Subcutaneous abdominal adipose tissue (tissue), 5 donors: Measurements from ENCODE around the gene PKP3.
A peak's percentile ranks its signal among the peaks of the same experiment; 100 is the strongest.

ENCODE experiments used
- H3K27ac ChIP-seq: one replicate; pipeline ENCODE4 v1.7.0; 2013; ENCODE audit warnings: low read depth, mild to moderate bottlenecking, inconsistent platforms, low read length, moderate library complexity
- H3K27me3 ChIP-seq, 5 donors: one replicate each; pipeline ENCODE4 v1.7.0; 2013; ENCODE audit warnings: low read length in 5 of 5, inconsistent platforms in 1 of 5; ENCODE audit not compliant: control insufficient read depth in 5 of 5, insufficient read depth in 4 of 5
- H3K36me3 ChIP-seq, 5 donors: one replicate each; pipeline ENCODE4 v1.7.0; 2013; ENCODE audit warnings: low read length in 5 of 5; ENCODE audit not compliant: control insufficient read depth in 5 of 5, insufficient read depth in 5 of 5
- H3K4me1 ChIP-seq, 5 donors: one replicate each; pipeline ENCODE4 v1.7.0; 2013; ENCODE audit warnings: low read length in 5 of 5, mild to moderate bottlenecking in 3 of 5, moderate library complexity in 1 of 5; ENCODE audit not compliant: control insufficient read depth in 5 of 5, insufficient read depth in 5 of 5
- H3K4me3 ChIP-seq, 5 donors: one replicate each; pipeline ENCODE4 v1.7.0; 2013; ENCODE audit warnings: low read length in 5 of 5, low read depth in 1 of 5
- H3K9ac ChIP-seq, 5 donors: one replicate each; pipeline ENCODE4 v1.7.0; 2013; ENCODE audit warnings: low read length in 5 of 5, mild to moderate bottlenecking in 4 of 5, moderate library complexity in 3 of 5
- H3K9me3 ChIP-seq, 5 donors: one replicate each; pipeline ENCODE4 v1.7.0; 2013; ENCODE audit warnings: low read length in 5 of 5; ENCODE audit not compliant: control insufficient read depth in 5 of 5
- donor health status: healthy.
- donor health status: healthy.
- donor health status: healthy.
- donor health status: healthy.
- donor health status: healthy.

PKP3 gene

DNA sequence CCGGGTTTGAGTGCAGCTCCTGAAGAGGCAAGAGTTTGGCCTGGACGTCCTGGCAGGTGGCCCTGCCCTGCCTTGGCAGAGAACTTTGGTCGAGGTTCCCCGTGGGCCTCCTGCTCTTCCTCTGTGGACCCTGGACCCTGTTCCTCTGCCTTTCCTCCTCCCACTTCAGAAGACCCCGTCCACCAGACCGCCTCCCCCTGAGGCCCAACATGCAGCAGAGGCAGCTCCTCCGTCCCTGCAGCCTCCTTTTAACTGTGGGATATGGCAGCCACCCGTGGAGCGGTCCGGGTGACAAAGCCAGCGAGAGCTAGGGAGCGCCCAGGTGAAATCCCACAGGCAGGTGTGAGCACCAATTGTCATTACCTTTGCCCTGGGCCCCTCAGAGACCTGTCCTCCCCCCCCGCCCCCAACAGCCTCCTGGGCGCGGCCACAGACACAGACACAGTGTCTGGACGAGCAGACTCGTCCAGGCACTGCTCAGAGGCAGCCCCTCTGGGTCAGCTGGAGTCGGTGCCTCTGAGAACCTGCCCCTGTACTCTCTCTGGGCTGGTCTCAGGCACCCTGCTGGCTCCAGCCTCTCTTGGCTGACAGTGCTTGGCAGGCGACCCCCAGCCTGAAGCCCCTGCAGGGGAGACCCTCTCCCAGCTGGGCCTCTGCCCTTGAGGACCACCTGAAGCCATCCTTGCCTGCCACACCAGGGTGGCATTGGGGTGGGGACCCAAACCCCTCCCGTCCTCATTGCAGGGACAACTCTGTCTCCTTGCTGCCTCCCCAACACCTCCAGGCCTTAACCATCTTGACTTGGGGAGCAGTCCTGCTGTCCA is 52.0 kb downstream of the PKP3 start:
- Histone ChIP-seq H3K4me1 (peaks cover 4 to 47% (median 34%) of the 10 kb centered on the region in 5 donors), H3K9ac (no peak overlapping the region), H3K27me3 (peaks cover 9 to 13% (median 9%) of the 10 kb centered on the region in 5 donors), H3K36me3 (no peaks in the 10 kb centered on the region), H3K4me3 (no peak overlapping the region), H3K27ac (no peak overlapping the region), H3K9me3 (no peaks in the 10 kb centered on the region)

DNA sequence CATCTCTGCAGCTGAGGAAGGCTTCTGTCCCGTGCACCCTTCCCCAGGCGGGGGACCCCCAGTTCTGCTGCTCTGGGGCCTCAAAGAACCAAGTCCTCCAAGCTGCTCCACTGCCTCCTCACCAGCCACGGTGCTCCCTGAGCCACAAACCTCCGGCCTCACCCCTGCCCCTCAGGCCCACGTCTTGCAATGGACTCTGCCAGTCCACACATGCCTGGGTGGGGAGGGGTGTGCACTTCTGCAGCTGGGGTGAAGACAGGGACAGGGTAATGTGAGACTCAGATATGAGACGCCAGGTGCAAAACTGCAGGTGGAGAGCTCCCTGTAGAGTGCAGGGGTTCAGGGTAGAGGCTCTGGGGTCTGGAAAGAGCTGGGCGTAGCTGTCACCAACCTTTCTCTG is 52.9 kb downstream of the PKP3 start:
- Histone ChIP-seq H3K27me3 (peaks cover 2 to 7% (median 2%) of the 10 kb centered on the region in 5 donors), H3K4me1 (peaks cover 5 to 56% (median 44%) of the 10 kb centered on the region in 5 donors), H3K4me3 (no peak overlapping the region), H3K9ac (no peak overlapping the region), H3K9me3 (no peaks in the 10 kb centered on the region), H3K36me3 (peaks cover 0 to under 1% (median 0%) of the 10 kb centered on the region in 5 donors), H3K27ac (no peak overlapping the region)

DNA sequence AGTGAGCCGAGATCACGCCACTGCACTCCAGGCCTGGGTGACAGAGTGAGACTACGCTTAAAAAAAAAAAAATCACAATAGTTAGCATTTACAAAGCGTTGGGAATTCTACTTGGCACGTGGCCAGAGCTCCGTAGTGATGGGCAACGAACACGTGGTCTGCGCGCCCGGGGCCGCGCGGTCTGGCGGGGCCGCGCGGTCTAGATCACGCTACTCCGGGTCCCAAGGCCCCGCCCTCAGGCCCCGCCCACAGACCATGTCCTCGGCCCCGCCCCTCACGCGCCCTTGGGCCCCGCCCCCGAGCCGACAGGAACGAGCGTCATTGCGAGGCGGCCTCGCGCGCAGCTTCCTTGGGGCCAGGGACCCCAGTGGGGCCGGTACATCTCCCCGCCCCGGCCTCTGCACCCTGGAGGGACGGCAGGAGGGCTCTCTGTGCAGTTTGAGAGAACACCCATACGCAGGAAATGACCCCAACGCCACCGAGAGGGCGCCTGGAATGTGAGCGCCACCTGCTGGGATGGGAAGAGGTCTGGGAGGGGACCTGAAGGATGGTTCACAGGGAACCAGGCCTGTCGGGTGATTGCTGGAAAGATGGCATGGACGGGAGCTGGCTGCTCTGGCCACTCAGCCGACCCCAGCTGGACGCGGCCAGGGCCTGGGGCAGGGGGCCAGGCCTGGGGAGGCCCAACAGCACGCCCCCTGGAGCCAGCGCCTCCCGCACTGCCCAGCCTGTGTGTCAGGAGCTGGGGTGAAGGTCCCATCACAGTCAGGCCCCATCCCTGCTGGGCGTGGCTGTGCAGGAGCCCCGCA is 54.1 kb downstream of the PKP3 start:
- Histone ChIP-seq H3K27me3 (no peaks in the 10 kb centered on the region), H3K27ac (peak overlapping the region; percentile 76), H3K36me3 (peaks cover 0 to 11% (median 5%) of the 10 kb centered on the region in 5 donors), H3K9me3 (no peaks in the 10 kb centered on the region), H3K9ac (peak overlapping the region; percentile 4 to 85 (median 57)), H3K4me1 (peaks cover 5 to 51% (median 39%) of the 10 kb centered on the region in 5 donors), H3K4me3 (peak overlapping the region; percentile 54 to 80 (median 79))

DNA sequence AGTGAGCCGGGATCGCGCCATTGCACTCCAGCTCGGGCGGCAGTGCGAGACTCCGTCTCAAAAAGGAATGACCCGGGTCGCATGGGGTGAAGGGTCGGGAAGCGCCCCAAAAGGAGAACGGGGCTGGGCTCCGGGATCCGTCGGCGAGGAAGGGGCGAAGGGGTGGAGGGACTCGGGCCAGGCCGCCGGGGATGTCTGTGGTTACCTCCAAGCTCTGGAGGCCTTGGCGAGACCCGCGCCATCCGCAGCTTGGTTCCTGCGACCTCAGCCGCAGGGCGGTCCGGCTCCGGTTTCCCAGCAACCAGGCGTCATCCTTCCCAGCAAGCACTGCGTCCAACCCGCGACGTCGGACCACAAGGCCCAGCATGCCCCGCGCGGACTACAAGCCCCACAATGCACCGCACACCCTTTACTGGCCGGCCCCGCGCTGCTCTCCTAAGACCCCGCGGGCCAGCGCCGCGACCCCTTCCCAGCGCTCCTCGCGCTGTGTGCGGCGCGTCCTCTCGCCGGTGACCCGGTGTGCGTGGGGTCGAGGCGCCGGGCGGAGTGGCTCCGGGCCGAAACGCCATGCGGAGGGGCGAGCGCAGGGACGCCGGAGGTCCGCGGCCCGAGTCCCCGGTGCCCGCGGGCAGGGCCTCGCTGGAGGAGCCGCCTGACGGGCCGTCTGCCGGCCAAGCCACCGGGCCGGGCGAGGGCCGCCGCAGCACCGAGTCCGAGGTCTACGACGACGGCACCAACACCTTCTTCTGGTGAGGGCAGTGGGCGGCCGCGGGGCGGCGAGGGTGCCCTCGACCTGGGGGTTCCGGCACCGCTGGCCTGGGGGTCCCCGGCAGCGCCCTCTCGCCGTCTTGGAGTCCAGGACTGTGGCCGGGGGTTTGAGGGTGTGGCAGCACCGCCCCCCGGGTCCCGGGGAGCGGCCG is 56.1 kb downstream of the PKP3 start, which contains the start of gene PTDSS2:
Gene PTDSS2 (plus strand): TSS at position 391 of the 920 bp plus-strand sequence. CDS start 177 bp downstream, at position 568.
- H3K4me3 ChIP-seq, result peak within 1 kb of the TSS; percentile 71 to 88 (median 85)
- H3K4me1 ChIP-seq, result peaks cover 2 to 40% (median 32%) of the 10 kb centered on the region in 5 donors
- H3K9ac ChIP-seq, result peak within 1 kb of the TSS in 4 of 5 donors; percentile 82 to 88 (median 86)
- H3K27me3 ChIP-seq, result no peaks in the 10 kb centered on the region
- H3K36me3 ChIP-seq, result peaks cover 0 to 29% (median 17%) of the 10 kb centered on the region in 5 donors
- H3K9me3 ChIP-seq, result no peaks in the 10 kb centered on the region
- H3K27ac ChIP-seq, result peak within 1 kb of the TSS; percentile 76

DNA sequence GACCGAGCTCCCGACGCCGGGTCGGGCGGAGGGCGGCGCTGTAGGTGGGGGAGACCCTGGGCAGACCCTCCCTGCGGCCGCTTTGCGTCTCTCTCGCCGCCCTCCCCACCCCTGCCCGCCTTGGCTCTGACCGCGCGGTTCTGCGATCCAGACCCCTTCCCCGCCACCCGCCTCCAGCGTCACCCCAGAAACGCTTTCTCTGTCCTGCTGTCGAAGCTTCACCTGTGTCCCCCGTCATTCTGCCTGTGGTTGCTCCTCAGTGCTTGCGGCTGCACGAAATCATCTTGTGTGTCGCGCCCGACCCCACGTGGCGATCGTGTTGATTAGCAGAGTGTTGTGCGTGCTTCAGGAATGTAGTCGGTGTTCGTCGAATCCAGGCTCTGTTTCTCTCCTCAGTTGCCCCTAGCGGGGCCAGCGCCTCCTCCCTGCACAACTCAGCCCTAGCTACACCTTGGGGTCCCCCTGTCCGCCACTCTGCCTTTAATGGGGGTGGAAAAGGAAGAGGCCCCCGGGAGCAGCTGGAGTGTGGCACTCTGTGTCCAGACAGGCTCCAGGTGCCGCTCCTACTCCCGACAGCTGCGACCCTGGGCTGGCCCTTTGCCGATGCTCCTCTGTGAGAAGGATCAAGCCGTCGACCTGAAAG is 56.9 kb downstream of the PKP3 start:
- H3K4me1 ChIP-seq, result peaks cover 2 to 40% (median 32%) of the 10 kb centered on the region in 5 donors
- no peaks in the 10 kb centered on the region for H3K27me3 ChIP-seq
- peak overlapping the region; percentile 71 to 88 (median 85) for H3K4me3 ChIP-seq
- H3K9me3 ChIP-seq, result no peaks in the 10 kb centered on the region
- peaks cover 0 to 37% (median 17%) of the 10 kb centered on the region in 5 donors for H3K36me3 ChIP-seq
- peak overlapping the region in 4 of 5 donors; percentile 82 to 88 (median 86) for H3K9ac ChIP-seq
- peak overlapping the region; percentile 60 for H3K27ac ChIP-seq

DNA sequence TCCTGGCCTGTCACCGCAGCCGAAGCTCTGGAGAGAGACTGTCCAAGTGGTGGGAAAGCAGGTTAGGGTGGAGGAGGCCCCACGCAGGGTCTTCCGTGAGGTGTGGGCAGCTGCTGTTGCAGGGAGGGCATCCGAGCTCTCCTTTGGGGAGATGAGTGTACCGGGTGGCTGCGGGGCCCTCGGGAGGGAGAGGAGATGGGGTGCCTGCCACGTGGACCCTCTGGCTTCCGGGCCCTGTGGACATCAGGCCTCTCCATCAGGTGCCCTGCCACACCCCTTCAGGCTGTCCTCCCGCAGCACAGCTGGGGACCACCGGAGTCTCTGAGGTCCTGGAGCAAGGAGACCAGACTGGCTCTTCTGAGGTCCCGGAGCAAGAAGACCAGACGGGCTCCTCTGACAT is 57.7 kb downstream of the PKP3 start:
- Histone ChIP-seq H3K4me3 (peak overlapping the region in 3 of 5 donors; percentile 85 to 88 (median 85)), H3K4me1 (peaks cover 2 to 40% (median 32%) of the 10 kb centered on the region in 5 donors), H3K9ac (peak overlapping the region in 3 of 5 donors; percentile 82 to 87 (median 84)), H3K27me3 (no peaks in the 10 kb centered on the region), H3K9me3 (no peaks in the 10 kb centered on the region), H3K27ac (no peak overlapping the region), H3K36me3 (peaks cover 0 to 37% (median 17%) of the 10 kb centered on the region in 5 donors)

DNA sequence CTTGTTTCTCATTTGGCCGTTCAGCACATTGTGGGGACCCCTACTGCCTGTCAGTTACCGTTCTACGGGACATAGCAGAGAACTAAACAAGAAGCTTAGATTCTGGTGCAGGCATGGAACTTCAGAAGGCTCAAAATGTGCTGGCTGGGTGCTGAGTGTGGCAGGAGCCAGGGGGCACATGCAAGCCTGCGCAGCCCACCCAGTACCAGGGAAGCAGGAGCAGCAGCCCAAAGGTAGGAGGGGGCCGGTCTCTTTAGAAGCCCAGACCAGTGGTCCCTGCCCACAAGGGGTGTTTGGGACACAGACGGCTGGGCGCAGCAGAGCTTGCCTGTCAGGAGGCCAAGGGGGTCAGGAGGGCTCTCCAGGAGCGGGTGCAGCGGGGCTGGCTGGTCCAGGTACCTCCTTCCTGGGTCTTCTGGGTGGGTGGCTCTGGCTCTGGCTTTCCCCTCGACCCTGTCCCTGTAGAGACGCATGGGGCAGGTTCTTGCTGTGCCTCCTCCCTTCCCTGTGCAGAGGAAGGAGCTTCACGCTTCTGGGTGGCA is 58.3 kb downstream of the PKP3 start:
- Histone ChIP-seq H3K9ac (no peak overlapping the region), H3K27me3 (no peaks in the 10 kb centered on the region), H3K4me1 (peaks cover 2 to 40% (median 32%) of the 10 kb centered on the region in 5 donors), H3K36me3 (peaks cover 0 to 37% (median 17%) of the 10 kb centered on the region in 5 donors), H3K9me3 (no peaks in the 10 kb centered on the region), H3K4me3 (no peak overlapping the region), H3K27ac (no peak overlapping the region)

DNA sequence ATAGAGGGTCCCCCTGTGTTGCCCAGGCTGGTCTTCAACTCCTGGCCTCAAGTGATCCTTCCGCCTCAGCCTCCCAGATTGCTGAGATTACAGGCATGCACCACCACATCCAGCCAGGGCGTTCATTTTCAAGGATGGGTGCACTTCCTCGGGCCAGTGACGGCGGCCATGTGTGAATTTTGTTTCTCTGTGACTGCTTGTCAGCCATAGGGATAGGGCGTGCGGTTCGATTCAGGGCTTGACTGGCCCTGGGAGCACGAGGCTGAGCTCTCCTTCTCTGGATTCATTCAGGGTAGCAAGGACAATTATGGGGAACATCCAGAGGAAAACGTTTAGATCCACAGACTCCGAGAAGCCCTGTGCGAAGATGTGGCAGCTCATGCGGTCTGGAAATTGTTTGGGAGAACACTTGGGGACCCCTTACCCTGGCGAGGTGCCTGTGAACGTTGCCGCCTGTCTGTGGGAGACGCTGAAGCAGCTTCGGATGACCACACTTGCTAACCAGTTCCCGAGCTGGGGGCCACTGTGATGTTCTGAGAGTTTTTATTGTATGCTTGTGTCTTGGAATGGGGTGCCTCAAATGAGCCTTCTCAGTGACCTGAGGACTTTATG is 59.0 kb downstream of the PKP3 start:
- Histone ChIP-seq H3K36me3 (peaks cover 0 to 37% (median 17%) of the 10 kb centered on the region in 5 donors), H3K27me3 (no peaks in the 10 kb centered on the region), H3K4me3 (no peak overlapping the region), H3K4me1 (peaks cover 2 to 40% (median 32%) of the 10 kb centered on the region in 5 donors), H3K9me3 (no peaks in the 10 kb centered on the region), H3K9ac (no peak overlapping the region), H3K27ac (no peak overlapping the region)
